ENCODE data around the gene CBLC. TPM values are rescaled to one million over a fixed set of nuclear protein-coding genes. Genes with fewer than 3 reads are reported as not detected.

The CBLC gene
- total RNA-seq, 1 donor from 2014 or later: 2.3 TPM

DNA sequence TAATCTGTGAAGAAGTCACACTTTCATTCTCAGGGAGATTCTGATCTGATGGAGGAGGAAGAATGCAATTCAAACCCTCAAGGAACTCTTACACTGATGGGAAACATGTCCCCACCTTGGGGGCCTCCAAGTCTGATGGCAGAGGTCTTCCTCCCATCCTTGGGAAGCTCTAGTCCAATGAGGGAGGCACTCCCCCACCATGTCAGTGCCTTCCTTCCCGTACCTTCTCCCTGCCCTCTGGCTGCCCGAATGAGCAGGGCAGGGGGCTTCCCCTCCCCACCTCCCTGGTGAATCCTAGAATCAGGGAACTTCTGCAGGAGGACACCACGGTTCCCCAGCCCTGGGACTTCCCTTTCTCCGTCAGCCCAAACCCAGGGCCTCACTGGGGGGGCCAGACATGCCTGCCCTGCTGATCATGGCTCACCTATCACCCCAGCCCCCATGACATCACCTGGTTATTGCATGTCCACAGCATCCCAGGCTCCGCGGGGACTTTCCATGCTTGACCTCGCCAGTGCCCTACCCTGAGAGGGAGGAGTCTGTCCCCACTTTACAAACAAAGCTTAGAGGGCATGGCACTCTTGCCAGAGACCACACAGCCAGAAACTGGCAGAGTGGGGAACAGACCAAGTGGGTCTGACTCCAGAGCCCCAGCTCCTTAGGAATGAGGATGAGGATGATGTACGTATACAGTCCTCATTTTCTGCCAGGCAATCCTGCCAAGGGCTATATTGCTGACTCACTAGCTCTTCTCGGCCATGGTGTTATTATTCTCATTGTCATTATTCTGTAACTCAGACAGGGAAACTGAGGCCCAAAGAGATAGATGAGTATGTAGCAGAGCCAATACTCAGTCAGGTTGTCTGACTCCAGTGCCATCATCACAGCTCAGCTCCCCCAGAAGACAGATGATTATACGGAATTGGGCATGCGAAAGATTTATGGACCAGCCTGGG is 38.8 kb upstream of the CBLC start:
- no peak overlapping the region for H3K27ac ChIP-seq
- TF ChIP-seq, protein P1, sequence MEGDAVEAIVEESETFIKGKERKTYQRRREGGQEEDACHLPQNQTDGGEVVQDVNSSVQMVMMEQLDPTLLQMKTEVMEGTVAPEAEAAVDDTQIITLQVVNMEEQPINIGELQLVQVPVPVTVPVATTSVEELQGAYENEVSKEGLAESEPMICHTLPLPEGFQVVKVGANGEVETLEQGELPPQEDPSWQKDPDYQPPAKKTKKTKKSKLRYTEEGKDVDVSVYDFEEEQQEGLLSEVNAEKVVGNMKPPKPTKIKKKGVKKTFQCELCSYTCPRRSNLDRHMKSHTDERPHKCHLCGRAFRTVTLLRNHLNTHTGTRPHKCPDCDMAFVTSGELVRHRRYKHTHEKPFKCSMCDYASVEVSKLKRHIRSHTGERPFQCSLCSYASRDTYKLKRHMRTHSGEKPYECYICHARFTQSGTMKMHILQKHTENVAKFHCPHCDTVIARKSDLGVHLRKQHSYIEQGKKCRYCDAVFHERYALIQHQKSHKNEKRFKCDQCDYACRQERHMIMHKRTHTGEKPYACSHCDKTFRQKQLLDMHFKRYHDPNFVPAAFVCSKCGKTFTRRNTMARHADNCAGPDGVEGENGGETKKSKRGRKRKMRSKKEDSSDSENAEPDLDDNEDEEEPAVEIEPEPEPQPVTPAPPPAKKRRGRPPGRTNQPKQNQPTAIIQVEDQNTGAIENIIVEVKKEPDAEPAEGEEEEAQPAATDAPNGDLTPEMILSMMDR (IDR thresholded peaks at IDR 0.05): no peak
- ATAC-seq (peak; percentile 17 to 33), DNase-seq (no peak)
- H3K36me3 ChIP-seq: no peaks in the 10 kb centered on the region
- peaks cover 66% of the 10 kb centered on the region for H3K4me1 ChIP-seq
- H3K27me3 ChIP-seq (ENCODE audit: low read depth): no peaks in the 10 kb centered on the region
- H3K4me3 ChIP-seq: no peak overlapping the region
- H3K9me3 ChIP-seq: no peaks in the 10 kb centered on the region
- intact Hi-C loops (cut with DNase I): no loop called here

- intact Hi-C loops (cut with DNase I): no loop called here
- no peak for DNase-seq
- ATAC-seq: no peak
- H3K4me3 ChIP-seq: no peak overlapping the region
- H3K36me3 ChIP-seq: no peaks in the 10 kb centered on the region
- H3K27ac ChIP-seq: no peak overlapping the region
- TF ChIP-seq, protein P1 (IDR thresholded peaks at IDR 0.05): no peak
- no peaks in the 10 kb centered on the region for H3K9me3 ChIP-seq
- no peaks in the 10 kb centered on the region for H3K27me3 ChIP-seq (ENCODE audit: low read depth)
- peaks cover 81% of the 10 kb centered on the region for H3K4me1 ChIP-seq
These were observed 37.3 kb upstream of the CBLC start for GRCh38 chr19:44740351-44740824.

GRCh38 chr19:44741258-44741731 is 36.4 kb upstream of the CBLC start:
- Histone ChIP-seq H3K4me1 (peaks cover 86% of the 10 kb centered on the region), H3K27me3 (ENCODE audit: low read depth) (no peaks in the 10 kb centered on the region), H3K4me3 (no peak overlapping the region), H3K27ac (peak overlapping the region; percentile 86), H3K36me3 (no peaks in the 10 kb centered on the region), H3K9me3 (no peaks in the 10 kb centered on the region)
- ATAC-seq: no peak
- intact Hi-C loops (cut with DNase I): no loop called here
- no peak for DNase-seq
- TF ChIP-seq, protein P1 (IDR thresholded peaks at IDR 0.05): no peak

GRCh38 chr19:44741841-44742329 is 35.8 kb upstream of the CBLC start:
- peak overlapping the region; percentile 8 for H3K4me3 ChIP-seq
- no peaks in the 10 kb centered on the region for H3K36me3 ChIP-seq
- TF ChIP-seq, protein P1 (IDR thresholded peaks at IDR 0.05): no peak
- H3K9me3 ChIP-seq: no peaks in the 10 kb centered on the region
- H3K27ac ChIP-seq: peak overlapping the region; percentile 86
- no peaks in the 10 kb centered on the region for H3K27me3 ChIP-seq (ENCODE audit: low read depth)
- intact Hi-C loops (cut with DNase I): no loop called here
- peak; percentile 92 to 95 for ATAC-seq
- peak; percentile 96 for DNase-seq
- peaks cover 90% of the 10 kb centered on the region for H3K4me1 ChIP-seq

DNA sequence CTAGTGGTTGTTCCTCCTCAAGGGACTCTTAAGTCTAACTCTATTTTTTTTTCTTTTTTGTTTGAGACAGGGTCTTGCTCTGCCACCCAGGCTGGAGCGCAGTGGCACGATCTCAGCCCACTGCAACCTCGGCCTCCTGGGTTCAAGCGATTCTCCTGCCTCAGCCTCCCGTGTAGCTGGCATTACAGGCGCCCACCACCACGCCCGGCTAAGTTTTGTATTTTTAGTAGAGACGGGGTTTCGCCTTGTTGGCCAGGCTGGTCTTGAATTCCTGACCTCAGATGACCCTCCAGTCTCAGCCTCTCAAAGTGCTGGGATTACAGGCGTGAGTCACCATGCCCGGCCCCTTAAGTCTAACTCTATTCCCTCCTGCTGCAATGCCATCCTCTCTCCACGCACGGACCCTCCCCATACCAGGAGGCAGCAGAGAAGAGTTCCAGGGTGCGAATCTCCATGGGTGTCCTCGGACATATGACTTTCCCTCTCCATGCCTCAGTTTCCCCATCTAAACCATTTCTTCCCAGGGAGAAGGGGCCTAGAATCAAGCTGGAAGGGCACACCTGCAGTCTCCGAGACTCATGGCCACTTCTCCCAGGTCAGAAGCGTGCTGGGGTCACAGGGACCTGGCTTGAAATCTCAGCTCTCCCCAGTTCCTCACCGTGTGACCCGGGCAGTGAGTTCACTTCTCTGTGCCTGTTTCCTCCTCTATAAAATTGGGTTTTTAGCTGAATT is 35.2 kb upstream of the CBLC start:
- Histone ChIP-seq H3K36me3 (no peaks in the 10 kb centered on the region), H3K4me1 (peaks cover 89% of the 10 kb centered on the region), H3K27ac (peak overlapping the region; percentile 86), H3K27me3 (ENCODE audit: low read depth) (no peaks in the 10 kb centered on the region), H3K4me3 (peak overlapping the region; percentile 8), H3K9me3 (no peaks in the 10 kb centered on the region)
- ATAC-seq (peak in 1 of 2 donors; percentile 12), DNase-seq (no peak)
- intact Hi-C loops (cut with DNase I): no loop called here
- TF ChIP-seq, protein P1 (IDR thresholded peaks at IDR 0.05): no peak
